Endothelial cell of umbilical vein (primary cell): Measurements from ENCODE around the gene S100P. TPM values are rescaled to one million over a fixed set of nuclear protein-coding genes. Genes with fewer than 3 reads are reported as not detected.

Source experiments
- BruUV-seq: library from RNA; stranded (reverse); fragments of 400-500 nt; replicated peaks from 2 replicates; lab custom pipeline; 2021; lab: Mats Ljungman, UMichigan
- CTCF ChIA-PET: fragments of 300-600, 350-600 bp; sonication (Branson Sonifier 250); formaldehyde crosslinking; loops from one replicate; lab custom pipeline; 2021; ENCODE audit warnings: antibody characterized with exemption, inconsistent platforms; lab: Charles Lee
- POLR2A ChIA-PET: fragments of 300-600, 350-600 bp; sonication (Branson Sonifier 250); formaldehyde crosslinking; loops from one replicate; lab custom pipeline; 2021; ENCODE audit warnings: antibody characterized with exemption, inconsistent platforms; lab: Charles Lee
- DNase-seq: peaks from one replicate; pipeline ENCODE4 v3.0.0-alpha.2; 2011; ENCODE audit warnings: low read depth, low spot score
- FAIRE-seq: peaks from 2 replicates; lab custom pipeline; 2011; peaks lifted over from hg19 to GRCh38; lab: Jason Lieb, UNC
- H2AFZ ChIP-seq: 2 replicates; pipeline ENCODE4 v1.6.0; 2012; ENCODE audit warnings: low read depth, low read length, control low read depth, inconsistent platforms
- H3K27ac ChIP-seq: 2 replicates; pipeline ENCODE4 v1.5.1; 2011; ENCODE audit warnings: low read depth, mild to moderate bottlenecking, control low read depth, low read length, moderate library complexity; ENCODE audit not compliant: insufficient read depth
- H3K27me3 ChIP-seq, 2 experiments: 2 replicates each; pipeline versions ENCODE4 v1.6.0 to v1.6.1; 2011; ENCODE audit warnings: low read length in 2 of 2, mixed read lengths in 1 of 2; ENCODE audit not compliant: control insufficient read depth in 2 of 2, insufficient read depth in 2 of 2
- H3K36me3 ChIP-seq, 2 experiments: 2 replicates in 1 of 2; 3 replicates in 1 of 2; pipeline ENCODE4 v1.5.1; 2011; ENCODE audit warnings: low read length in 2 of 2, mild to moderate bottlenecking in 1 of 2, moderate library complexity in 1 of 2; ENCODE audit not compliant: control insufficient read depth in 2 of 2, insufficient read depth in 2 of 2; ENCODE audit errors: extremely low read depth in 1 of 2
- H3K4me1 ChIP-seq: 3 replicates; pipeline ENCODE4 v1.5.1; 2011; ENCODE audit warnings: mild to moderate bottlenecking, low read length; ENCODE audit not compliant: control insufficient read depth, insufficient read depth; ENCODE audit errors: extremely low read depth
- H3K4me2 ChIP-seq: 2 replicates; pipeline ENCODE4 v1.6.1; 2011; ENCODE audit warnings: low read length, control low read depth, mixed read lengths; ENCODE audit not compliant: insufficient read depth
- H3K4me3 ChIP-seq, 3 experiments: fragments of 200-600 bp in 1 of 3; sonication (generic), shearing (Covaris generic) in 1 of 3; replicated peaks in 1 of 3; 2 replicates each; pipeline ENCODE4 v1.5.1; 2011 to 2016; ENCODE audit warnings: control low read depth in 3 of 3, low read length in 3 of 3, mild to moderate bottlenecking in 2 of 3, inconsistent platforms in 1 of 3, low read depth in 1 of 3, moderate library complexity in 1 of 3; ENCODE audit not compliant: insufficient read depth in 1 of 3
- H3K79me2 ChIP-seq: 2 replicates; pipeline ENCODE4 v1.6.0; 2012; ENCODE audit warnings: low read length, inconsistent platforms; ENCODE audit not compliant: control insufficient read depth, insufficient read depth
- H3K9ac ChIP-seq: replicated peaks from 2 replicates; pipeline ENCODE3; 2011; ENCODE audit warnings: low read length, control low read depth; ENCODE audit not compliant: insufficient read depth; ENCODE audit errors: extremely low read depth
- H3K9me1 ChIP-seq: replicated peaks from 3 replicates; pipeline ENCODE4 v1.6.0; 2011; ENCODE audit warnings: mild to moderate bottlenecking, low read length; ENCODE audit not compliant: control insufficient read depth, insufficient read depth; ENCODE audit errors: extremely low read depth
- H3K9me3 ChIP-seq: replicated peaks from 2 replicates; pipeline ENCODE4 v1.5.1; 2012; ENCODE audit warnings: low read length, inconsistent platforms; ENCODE audit not compliant: control insufficient read depth, insufficient read depth
- H4K20me1 ChIP-seq: replicated peaks from 2 replicates; pipeline ENCODE3; 2011; ENCODE audit warnings: mild to moderate bottlenecking, low read length; ENCODE audit not compliant: control insufficient read depth, insufficient read depth; ENCODE audit errors: extremely low read depth
- EZH2 ChIP-seq: IDR thresholded peaks from 2 replicates; pipeline ENCODE4 v1.6.1; 2012; ENCODE audit warnings: borderline replicate concordance, low read depth, mild to moderate bottlenecking, moderate library complexity, low read length, inconsistent platforms; ENCODE audit not compliant: severe bottlenecking
- GATA2 ChIP-seq: IDR thresholded peaks from 2 replicates; pipeline ENCODE4 v1.7.0; 2011; ENCODE audit warnings: low read depth, mild to moderate bottlenecking, moderate library complexity, mixed read lengths, low read length; ENCODE audit not compliant: insufficient read length, insufficient read depth
- JUN ChIP-seq: IDR thresholded peaks from 2 replicates; pipeline ENCODE4 v1.6.1; 2011; ENCODE audit warnings: borderline replicate concordance, low read depth; ENCODE audit not compliant: insufficient read length, insufficient read depth
- MAX ChIP-seq: IDR thresholded peaks from 2 replicates; pipeline ENCODE4 v1.6.1; 2011; ENCODE audit not compliant: insufficient read depth, insufficient read length
- POLR2A ChIP-seq: IDR thresholded peaks from 2 replicates; pipeline ENCODE4 v1.6.1; 2012; ENCODE audit warnings: low read depth, mild to moderate bottlenecking, control low read depth, low read length
- POLR2AphosphoS5 ChIP-seq: IDR thresholded peaks from 2 replicates; pipeline ENCODE4 v1.6.1; 2012; ENCODE audit warnings: low read depth, mild to moderate bottlenecking, control low read depth, low read length, moderate library complexity; ENCODE audit not compliant: insufficient read depth
- dilution Hi-C: fragments of 300-500 bp; cut with MboI; formaldehyde crosslinking; loops from one replicate; pipeline ENCODE4 v1.15.0; 2019; ENCODE audit warnings: low sequenced_read_pairs; ENCODE audit not compliant: extremely low pct_ligation_motif_present
- intact Hi-C: fragments of 100-400 bp; cut with micrococcal nuclease; formaldehyde crosslinking; loops from one replicate; pipeline ENCODE4 v1.10.0; 2022
- polyA plus RNA-seq, 4 experiments: library from polyadenylated mRNA; depleted of rRNA in 3 of 4; stranded (reverse) in 3 of 4; unstranded in 1 of 4; fragments of >200 nt; gene quantifications; 2 replicates each; pipeline versions ENCODE4 v1.2.1 to v1.2.3, GENCODE V29; 2011 to 2012; ENCODE audit warnings: missing spikeins in 1 of 4
- total RNA-seq: library from RNA; stranded (reverse); gene quantifications from 2 replicates; pipeline ENCODE4 v1.2.3, GENCODE V29; 2021
- TF ChIP-seq, protein P1 (sequence below), 2 donors: IDR thresholded peaks; 1 replicate in 1 of 2; 2 replicates in 1 of 2; pipeline ENCODE4 v1.5.1; 2011; ENCODE audit warnings: low read length in 2 of 2, mild to moderate bottlenecking in 2 of 2, moderate library complexity in 2 of 2, control low read depth in 1 of 2, inconsistent platforms in 1 of 2, low read depth in 1 of 2; ENCODE audit not compliant: insufficient read depth in 1 of 2; ENCODE audit errors: extremely low read depth in 1 of 2

S100P gene
- total and polyA plus RNA-seq, 2 donors (not counting 3 experiments of a cell fraction or from before 2014, with no cell fraction given) = not detected

GRCh38 chr4:6742507-6742906 is 48.8 kb downstream of the S100P start:
- Histone ChIP-seq H4K20me1 (no peaks in the 10 kb centered on the region), H3K9ac (no peak overlapping the region), H3K27ac (no peak overlapping the region), H3K9me1 (no peaks in the 10 kb centered on the region), H3K9me3 (no peaks in the 10 kb centered on the region), H3K79me2 (no peaks in the 10 kb centered on the region), H3K4me2 (no peak overlapping the region), H3K4me3 (no peak overlapping the region), H3K4me1 (no peaks in the 10 kb centered on the region), H3K27me3 (peaks cover 0 to 1% of the 10 kb centered on the region in 2 experiments), H3K36me3 (no peaks in the 10 kb centered on the region), H2AFZ (no peak overlapping the region)
- dilution Hi-C loops (no loop called here), intact Hi-C loops (no loop called here)
- TF ChIP-seq MAX (no peak), GATA2 (no peak), JUN (no peak)
- no TSS peak for BruUV-seq
- DNase-seq (no peak), FAIRE-seq (no peak)
- POLR2A ChIA-PET = no interaction called here
- CTCF ChIA-PET = interaction anchor here (1.3 to 1.4 kb wide), 2 partner anchors 22 to 131 kb away, joined by 4 read pairs; no protein-coding TSS in a partner anchor

- Histone ChIP-seq H4K20me1 (no peaks in the 10 kb centered on the region), H3K27ac (no peak overlapping the region), H3K9me1 (no peaks in the 10 kb centered on the region), H3K36me3 (no peaks in the 10 kb centered on the region), H3K27me3 (peaks cover 0 to 1% of the 10 kb centered on the region in 2 experiments), H3K79me2 (no peaks in the 10 kb centered on the region), H3K4me2 (no peak overlapping the region), H3K4me3 (no peak overlapping the region), H2AFZ (no peak overlapping the region), H3K4me1 (no peaks in the 10 kb centered on the region), H3K9ac (no peak overlapping the region), H3K9me3 (no peaks in the 10 kb centered on the region)
- ChIA-PET CTCF (interaction anchor here (1.3 to 1.4 kb wide), 3 partner anchors 15 to 131 kb away, joined by 3 to 4 read pairs (median 4); no protein-coding TSS in a partner anchor), POLR2A (interaction anchor here (0.6 kb wide), 1 partner anchor 125 kb away, joined by 9 read pairs; no protein-coding TSS in a partner anchor)
- TF ChIP-seq POLR2AphosphoS5 (no peak), EZH2 (no peak), POLR2A (no peak), GATA2 (no peak), MAX (no peak)
- TF ChIP-seq, protein P1, sequence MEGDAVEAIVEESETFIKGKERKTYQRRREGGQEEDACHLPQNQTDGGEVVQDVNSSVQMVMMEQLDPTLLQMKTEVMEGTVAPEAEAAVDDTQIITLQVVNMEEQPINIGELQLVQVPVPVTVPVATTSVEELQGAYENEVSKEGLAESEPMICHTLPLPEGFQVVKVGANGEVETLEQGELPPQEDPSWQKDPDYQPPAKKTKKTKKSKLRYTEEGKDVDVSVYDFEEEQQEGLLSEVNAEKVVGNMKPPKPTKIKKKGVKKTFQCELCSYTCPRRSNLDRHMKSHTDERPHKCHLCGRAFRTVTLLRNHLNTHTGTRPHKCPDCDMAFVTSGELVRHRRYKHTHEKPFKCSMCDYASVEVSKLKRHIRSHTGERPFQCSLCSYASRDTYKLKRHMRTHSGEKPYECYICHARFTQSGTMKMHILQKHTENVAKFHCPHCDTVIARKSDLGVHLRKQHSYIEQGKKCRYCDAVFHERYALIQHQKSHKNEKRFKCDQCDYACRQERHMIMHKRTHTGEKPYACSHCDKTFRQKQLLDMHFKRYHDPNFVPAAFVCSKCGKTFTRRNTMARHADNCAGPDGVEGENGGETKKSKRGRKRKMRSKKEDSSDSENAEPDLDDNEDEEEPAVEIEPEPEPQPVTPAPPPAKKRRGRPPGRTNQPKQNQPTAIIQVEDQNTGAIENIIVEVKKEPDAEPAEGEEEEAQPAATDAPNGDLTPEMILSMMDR (IDR thresholded peaks at IDR 0.05; ENCODE audit: extremely low read depth in 1 of 2, insufficient read depth in 1 of 2, low read depth in 1 of 2, low read length in 2 of 2) = no peak
- intact Hi-C loops = no loop called here
- DNase-seq = no peak
- dilution Hi-C loops = no loop called here
- BruUV-seq = no TSS peak
- FAIRE-seq = no peak
Observed at GRCh38 chr4:6742989-6743388, 49.3 kb downstream of the S100P start.
